Lung (tissue), 12 donors: ENCODE results near the gene TMEM44. TPM values are rescaled to one million over a fixed set of nuclear protein-coding genes. Genes with fewer than 3 reads are reported as not detected.

Experiments used
- ATAC-seq: fragments of 200-7000 bp; cut with Tn5 transposase; one replicate; pipeline ENCODE4 v1.9.1; 2020; ENCODE audit warnings: moderate number of reproducible peaks; ENCODE audit not compliant: insufficient read depth, low FRiP score
- DNase-seq, 3 donors: peaks; one replicate each; pipeline ENCODE4 v3.0.0-alpha.2; 2013 to 2017
- H3K27ac ChIP-seq, 2 donors: one replicate each; pipeline ENCODE4 v1.5.1; 2013; ENCODE audit warnings: mild to moderate bottlenecking in 2 of 2, moderate library complexity in 2 of 2, control low read depth in 1 of 2, inconsistent platforms in 1 of 2, low read depth in 1 of 2, low read length in 1 of 2
- H3K27me3 ChIP-seq, 3 donors: one replicate each; pipeline ENCODE4 v1.5.1; 2013; ENCODE audit warnings: low read length in 2 of 3; ENCODE audit not compliant: control insufficient read depth in 3 of 3, insufficient read depth in 3 of 3
- H3K36me3 ChIP-seq, 4 donors: one replicate each; pipeline ENCODE4 v1.5.1; 2013; ENCODE audit warnings: low read length in 4 of 4, mild to moderate bottlenecking in 1 of 4, moderate library complexity in 1 of 4; ENCODE audit not compliant: control insufficient read depth in 4 of 4, insufficient read depth in 4 of 4
- H3K4me1 ChIP-seq, 5 donors: one replicate each; pipeline ENCODE4 v1.5.1; 2013; ENCODE audit warnings: low read length in 5 of 5, mild to moderate bottlenecking in 2 of 5, moderate library complexity in 1 of 5; ENCODE audit not compliant: control insufficient read depth in 5 of 5, insufficient read depth in 5 of 5
- H3K4me3 ChIP-seq: one replicate; pipeline ENCODE4 v1.5.1; 2013; ENCODE audit warnings: mild to moderate bottlenecking, control low read depth, moderate library complexity
- H3K9ac ChIP-seq, 2 donors: one replicate each; pipeline ENCODE4 v1.5.1; 2013; ENCODE audit warnings: low read length in 2 of 2, control low read depth in 1 of 2; ENCODE audit not compliant: insufficient read depth in 1 of 2
- H3K9me3 ChIP-seq, 4 donors: one replicate each; pipeline ENCODE4 v1.5.1; 2013; ENCODE audit warnings: low read length in 3 of 4, mild to moderate bottlenecking in 1 of 4, moderate library complexity in 1 of 4; ENCODE audit not compliant: control insufficient read depth in 4 of 4, insufficient read depth in 3 of 4
- WGBS, 2 donors: extraction: QIAGEN DNeasy Blood & Tissue Kit; methylation state at CpG; one replicate each; pipeline ENCODE4 v1.1.7; 2013; 5-methylcytosine and 5-hydroxymethylcytosine counted together
- polyA plus RNA-seq, 2 donors: library from polyadenylated mRNA; stranded (reverse); fragments of 200-250 nt; gene quantifications; one replicate each; pipeline ENCODE4 v1.2.1, GENCODE V29; 2013
- total RNA-seq, 2 donors: library from RNA; depleted of rRNA in 1 of 2; stranded (reverse); fragments of >200 nt in 1 of 2; gene quantifications; one replicate each; pipeline ENCODE4 v1.2.1, GENCODE V29; 2014 to 2021
- TF ChIP-seq, protein P1 (sequence below): IDR thresholded peaks from 2 replicates; pipeline ENCODE4 v1.5.1; 2012; ENCODE audit warnings: mild to moderate bottlenecking; ENCODE audit errors: control extremely low read depth, extremely low read depth
- donor health status: control.
- donor health status: control.
- donor health status: Bipolar disorder and iron deficiency.
- donor health status: healthy.
- donor health status: DM: yes; HTN: yes; CAD: no.

Gene TMEM44
- total and polyA plus RNA-seq, 4 donors = 10.4 to 23.5 (median 17.1) TPM

GRCh38 chr3:194555175-194556062, 77.8 kb downstream of the TMEM44 start:
- DNase-seq = no peak
- Histone ChIP-seq H3K9ac (no peak overlapping the region), H3K4me1 (peaks cover 0 to 6% (median 0%) of the 10 kb centered on the region in 5 donors), H3K36me3 (no peaks in the 10 kb centered on the region), H3K27ac (no peak overlapping the region), H3K27me3 (no peaks in the 10 kb centered on the region), H3K4me3 (no peak overlapping the region), H3K9me3 (no peaks in the 10 kb centered on the region)
- ATAC-seq = no peak
- 84 to 92% methylated on average over 15 of the region's 15 CpGs for WGBS, 2 donors
- TF ChIP-seq, protein P1, sequence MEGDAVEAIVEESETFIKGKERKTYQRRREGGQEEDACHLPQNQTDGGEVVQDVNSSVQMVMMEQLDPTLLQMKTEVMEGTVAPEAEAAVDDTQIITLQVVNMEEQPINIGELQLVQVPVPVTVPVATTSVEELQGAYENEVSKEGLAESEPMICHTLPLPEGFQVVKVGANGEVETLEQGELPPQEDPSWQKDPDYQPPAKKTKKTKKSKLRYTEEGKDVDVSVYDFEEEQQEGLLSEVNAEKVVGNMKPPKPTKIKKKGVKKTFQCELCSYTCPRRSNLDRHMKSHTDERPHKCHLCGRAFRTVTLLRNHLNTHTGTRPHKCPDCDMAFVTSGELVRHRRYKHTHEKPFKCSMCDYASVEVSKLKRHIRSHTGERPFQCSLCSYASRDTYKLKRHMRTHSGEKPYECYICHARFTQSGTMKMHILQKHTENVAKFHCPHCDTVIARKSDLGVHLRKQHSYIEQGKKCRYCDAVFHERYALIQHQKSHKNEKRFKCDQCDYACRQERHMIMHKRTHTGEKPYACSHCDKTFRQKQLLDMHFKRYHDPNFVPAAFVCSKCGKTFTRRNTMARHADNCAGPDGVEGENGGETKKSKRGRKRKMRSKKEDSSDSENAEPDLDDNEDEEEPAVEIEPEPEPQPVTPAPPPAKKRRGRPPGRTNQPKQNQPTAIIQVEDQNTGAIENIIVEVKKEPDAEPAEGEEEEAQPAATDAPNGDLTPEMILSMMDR = no peak

- no peak overlapping the region for H3K27ac ChIP-seq
- H3K4me1 ChIP-seq = peaks cover 0 to 6% (median 0%) of the 10 kb centered on the region in 5 donors
- ATAC-seq = no peak
- no peaks in the 10 kb centered on the region for H3K36me3 ChIP-seq
- no peaks in the 10 kb centered on the region for H3K9me3 ChIP-seq
- H3K27me3 ChIP-seq = no peaks in the 10 kb centered on the region
- WGBS, 2 donors = 76 to 93% methylated on average over 10 of the region's 10 CpGs
- no peak overlapping the region for H3K4me3 ChIP-seq
- DNase-seq = no peak
- TF ChIP-seq, protein P1 = no peak
- no peak overlapping the region for H3K9ac ChIP-seq
These were observed 78.6 kb downstream of the TMEM44 start for GRCh38 chr3:194554473-194555123.

- H3K27ac ChIP-seq = no peak overlapping the region
- ATAC-seq (no peak), DNase-seq (no peak)
- no peaks in the 10 kb centered on the region for H3K9me3 ChIP-seq
- H3K4me1 ChIP-seq = peaks cover 2 to 7% (median 4%) of the 10 kb centered on the region in 5 donors
- TF ChIP-seq, protein P1 = no peak
- no peaks in the 10 kb centered on the region for H3K27me3 ChIP-seq
- H3K36me3 ChIP-seq = no peaks in the 10 kb centered on the region
- no peak overlapping the region for H3K9ac ChIP-seq
- 92 to 96% methylated on average over 8 of the region's 8 CpGs for WGBS, 2 donors
- no peak overlapping the region for H3K4me3 ChIP-seq
These were observed 80.8 kb downstream of the TMEM44 start for GRCh38 chr3:194552327-194552949.
